Measurements from ENCODE around the gene TBXAS1. TPM values are rescaled to one million over a fixed set of nuclear protein-coding genes. Genes with fewer than 3 reads are reported as not detected.

The TBXAS1 gene
- total and polyA plus RNA-seq, 2 of the 8 experiments (the other 6 are each of a cell fraction or from before 2014, with no cell fraction given) = 0.86 to 2.1 TPM

DNA sequence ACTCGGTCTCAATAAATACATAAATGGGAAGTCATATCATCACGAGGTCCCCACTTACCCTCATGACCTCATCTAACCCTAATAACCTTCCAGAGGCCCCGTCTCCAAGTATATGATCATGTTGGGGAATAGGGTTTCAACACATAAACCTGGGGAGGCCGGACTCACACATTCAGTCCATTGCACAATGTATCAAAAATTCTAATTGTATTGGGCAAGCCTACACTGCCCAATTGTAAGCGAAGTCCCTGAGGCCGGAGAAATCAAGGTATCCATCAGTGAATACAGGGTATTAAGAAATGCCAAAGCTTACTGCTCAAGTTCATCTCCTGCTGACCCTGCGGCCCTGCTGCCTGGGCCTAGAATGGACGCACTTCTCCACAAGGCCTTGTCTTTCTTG lies 164.1 kb downstream of the TBXAS1 start:
- Histone ChIP-seq H3K4me3 (ENCODE audit: extremely low read depth in 1 of 4, insufficient read depth in 2 of 4, low read depth in 3 of 4, low read length in 4 of 4) (no peak overlapping the region), H4K8ac (ENCODE audit: extremely low read depth, insufficient read depth, low read length) (no peak overlapping the region), H3K27me3 (replicated peaks in 1 of 4; ENCODE audit: control insufficient read depth in 3 of 4, extremely low read depth in 1 of 4, insufficient read depth in 3 of 4, low read length in 3 of 4) (no peaks in the 10 kb centered on the region), H4K20me1 (replicated peaks in 1 of 2; ENCODE audit: control insufficient read depth in 1 of 2, insufficient read depth in 2 of 2, low read length in 2 of 2) (no peaks in the 10 kb centered on the region), H3K14ac (ENCODE audit: insufficient read length) (no peak overlapping the region), H2BK20ac (ENCODE audit: low read length) (no peak overlapping the region), H4K5ac (ENCODE audit: insufficient read length, low read depth, low read length) (no peak overlapping the region), H3K9me3 (ENCODE audit: insufficient read depth in 2 of 2, low read depth in 1 of 2, low read length in 1 of 2) (no peaks in the 10 kb centered on the region), H2BK120ac (replicated peaks; ENCODE audit: low read depth, low read length) (no peak overlapping the region), H3K4me2 (ENCODE audit: insufficient read depth in 1 of 2, low read depth in 2 of 2, low read length in 2 of 2) (no peak overlapping the region), H3K9ac (replicated peaks in 1 of 4; ENCODE audit: extremely low read depth in 1 of 4, low read depth in 3 of 4, low read length in 3 of 4) (no peak overlapping the region), H3K56ac (replicated peaks; ENCODE audit: insufficient read length, low read depth, low read length) (no peak overlapping the region), H2AFZ (ENCODE audit: low read length) (no peak overlapping the region), H2BK15ac (ENCODE audit: low read length) (no peak overlapping the region), H3K23ac (ENCODE audit: insufficient read length) (no peak overlapping the region), H3K4ac (replicated peaks; ENCODE audit: insufficient read length, low read depth, low read length) (no peak overlapping the region), H3K23me2 (ENCODE audit: low read depth, low read length) (0 out of 2 replicates have a peak, but pooled peaks cover 2% of the 10 kb centered on the region), H3K27ac (ENCODE audit: low read depth, low read length) (no peak overlapping the region), H2BK5ac (ENCODE audit: low read depth, low read length) (no peak overlapping the region), H3K36me3 (ENCODE audit: control insufficient read depth in 2 of 4, insufficient read depth in 4 of 4, low read length in 3 of 4) (no peaks in the 10 kb centered on the region), H3K79me1 (ENCODE audit: low read depth, low read length) (no peaks in the 10 kb centered on the region), H4K91ac (replicated peaks; ENCODE audit: insufficient read length, low read length) (no peak overlapping the region), H2BK12ac (ENCODE audit: low read depth, low read length) (no peak overlapping the region), H3K18ac (ENCODE audit: extremely low read depth, low read length) (no peak overlapping the region), H3K79me2 (ENCODE audit: control insufficient read depth in 1 of 2, insufficient read depth in 2 of 2, low read length in 2 of 2) (no peaks in the 10 kb centered on the region), H3K4me1 (replicated peaks in 1 of 4; ENCODE audit: control insufficient read depth in 3 of 4, insufficient read depth in 4 of 4, low read length in 3 of 4) (peaks cover 0 to 9% (median 0%) of the 10 kb centered on the region in 4 experiments; a peak in 2 of 7 replicates), H2AK5ac (ENCODE audit: low read depth, low read length) (no peak overlapping the region)
- ChIA-PET POLR2A (ENCODE audit: partially characterized antibody) (no interaction called here), CTCF (ENCODE audit: partially characterized antibody) (interaction anchor here (1.0 to 3.7 kb wide), 5 partner anchors 9 to 392 kb away, joined by 3 to 21 read pairs (median 11); no protein-coding TSS in a partner anchor)
- 93% methylated on average over 8 of the region's 8 CpGs; no CpG with 5 or more reads in 1 of the 2 experiments for WGBS, 2 experiments (ENCODE audit: extremely low coverage in 1 of 2, insufficient coverage in 1 of 2, insufficient read length in 1 of 2, insufficient replicate concordance in 2 of 2, low coverage in 1 of 2, low lambda C conversion rate in 2 of 2, missing lambda C conversion rate in 1 of 2)
- DNase-seq (ENCODE audit: low read depth in 1 of 2, low spot score in 2 of 2) (no peak), FAIRE-seq (no peak)
- no peak for TF ChIP-seq MAFK (IDR thresholded peaks at IDR 0.05; ENCODE audit: low read depth, low read length)
- no peak for TF ChIP-seq TAF7 (optimal IDR thresholded peaks at IDR 0.05; ENCODE audit: borderline replicate concordance, low read depth, low read length)
- no peak for TF ChIP-seq NANOG (IDR thresholded peaks at IDR 0.05; ENCODE audit: insufficient read depth, low read depth, low read length, poor library complexity, severe bottlenecking)
- TF ChIP-seq YY1 (IDR thresholded peaks at IDR 0.05; ENCODE audit: low read depth, low read length) = no peak
- TF ChIP-seq SP1 (IDR thresholded peaks at IDR 0.05; ENCODE audit: low read depth, low read length) = no peak
- TF ChIP-seq JUND (IDR thresholded peaks at IDR 0.05; ENCODE audit: low read length) = no peak
- no peak for TF ChIP-seq SP4 (IDR thresholded peaks at IDR 0.05; ENCODE audit: low read length)
- TF ChIP-seq, protein P1, sequence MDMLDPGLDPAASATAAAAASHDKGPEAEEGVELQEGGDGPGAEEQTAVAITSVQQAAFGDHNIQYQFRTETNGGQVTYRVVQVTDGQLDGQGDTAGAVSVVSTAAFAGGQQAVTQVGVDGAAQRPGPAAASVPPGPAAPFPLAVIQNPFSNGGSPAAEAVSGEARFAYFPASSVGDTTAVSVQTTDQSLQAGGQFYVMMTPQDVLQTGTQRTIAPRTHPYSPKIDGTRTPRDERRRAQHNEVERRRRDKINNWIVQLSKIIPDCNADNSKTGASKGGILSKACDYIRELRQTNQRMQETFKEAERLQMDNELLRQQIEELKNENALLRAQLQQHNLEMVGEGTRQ (IDR thresholded peaks at IDR 0.05; ENCODE audit: low read length) = no peak

All from H1 (cell line).